HG03432 (cell line): Measurements from ENCODE around the gene YIPF6.
"Not testable (repeated sequence)": the region's sequence is repeated elsewhere in the genome, so short reads cannot be mapped to it uniquely, and the experiment has no call there.

Source experiments
- ATAC-seq: cut with Tn5 transposase; IDR thresholded peaks from one replicate; pipeline ENCODE4 v1.9.1; 2021; ENCODE audit warnings: mild to moderate bottlenecking, moderate library complexity; ENCODE audit not compliant: unreplicated experiment

The YIPF6 gene

DNA sequence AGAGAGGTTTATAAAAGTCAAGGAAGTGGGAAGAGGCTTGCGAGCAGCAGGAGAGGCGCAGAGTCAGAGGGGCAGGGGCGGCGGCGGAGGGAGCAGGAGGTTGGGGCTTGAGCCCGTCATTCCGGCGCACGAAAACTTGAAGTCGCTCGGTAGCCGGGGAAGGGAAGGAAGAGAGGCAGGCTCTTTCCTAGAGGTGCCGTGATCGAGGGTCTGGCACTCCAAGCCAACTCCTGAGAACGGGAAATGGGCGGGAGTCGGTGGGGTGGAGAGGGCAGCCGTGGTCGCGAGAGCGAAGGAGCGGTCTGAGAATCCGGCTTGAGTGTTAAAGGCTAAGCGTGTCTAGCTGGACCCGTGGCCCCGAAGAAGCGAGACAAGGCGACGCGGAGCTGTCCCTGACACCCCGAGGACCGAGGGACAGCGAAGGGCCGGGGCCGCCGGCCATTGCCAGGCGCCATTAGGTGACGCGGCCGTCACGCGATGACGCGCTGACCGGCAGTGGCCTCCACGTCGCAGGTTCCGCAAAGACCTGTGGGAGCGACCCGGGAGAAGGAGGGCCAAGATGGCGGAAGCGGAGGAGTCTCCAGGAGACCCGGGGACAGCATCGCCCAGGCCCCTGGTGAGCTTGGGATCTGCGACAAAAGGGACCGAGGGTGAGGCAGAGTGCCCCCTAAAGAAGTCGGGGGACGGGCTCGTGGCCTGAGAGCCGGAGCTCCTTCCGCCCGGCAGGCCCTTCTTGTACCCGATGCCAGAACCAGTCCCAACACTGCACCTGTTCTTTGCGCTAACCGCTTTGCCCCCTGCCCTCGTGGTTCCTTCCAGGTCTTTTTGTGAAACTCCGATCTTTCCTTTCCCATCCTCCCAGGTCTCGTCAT, at the start of gene YIPF6:
TSS of gene YIPF6 (plus strand) at position 544 of the 872 bp plus-strand sequence. CDS start at position 560, 16 bp downstream.
- peak; percentile 99 for ATAC-seq

DNA sequence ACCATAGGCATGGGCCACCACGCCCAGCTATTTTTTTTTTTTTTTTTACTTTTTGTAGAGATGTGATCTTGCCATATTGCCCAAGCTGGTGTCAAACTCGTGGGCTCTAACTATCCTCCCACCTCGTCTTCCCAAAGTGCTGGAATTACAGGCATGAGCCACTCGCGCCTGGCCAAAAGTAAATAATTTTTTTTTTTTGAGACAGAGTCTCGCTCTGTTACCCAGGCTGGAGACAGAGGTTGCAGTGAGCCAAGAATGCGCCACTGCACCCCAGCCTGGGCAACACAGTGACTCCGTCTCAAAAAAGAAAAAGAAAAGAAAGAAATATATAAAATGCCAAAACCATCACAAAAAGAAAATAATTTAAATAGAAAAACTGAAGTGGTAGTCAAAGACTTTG, 47.1 kb upstream of the YIPF6 start:
- no peak for ATAC-seq

- no peak for ATAC-seq
Measured at GRCh38 chrX:68454476-68455150, 44.2 kb upstream of the YIPF6 start.

DNA sequence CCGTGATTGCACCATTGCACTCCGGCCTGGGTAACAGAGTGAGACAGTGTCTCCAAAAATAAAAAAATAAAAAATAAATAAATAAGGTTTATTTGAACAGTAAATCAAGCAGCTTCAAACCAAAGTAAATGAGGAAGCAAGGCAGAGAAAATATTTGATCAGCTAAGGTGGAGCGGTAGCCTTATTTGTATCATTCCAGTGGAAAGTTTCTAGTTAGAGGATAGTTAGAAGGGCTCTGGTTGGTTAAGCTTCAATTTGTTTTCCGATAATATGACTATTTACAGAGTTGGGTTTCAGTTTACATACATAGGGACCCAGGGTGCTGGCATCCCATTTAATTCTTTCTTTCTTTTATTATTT, 43.7 kb upstream of the YIPF6 start:
- ATAC-seq, result no peak

GRCh38 chrX:68461093-68461492, 37.8 kb upstream of the YIPF6 start:
- ATAC-seq, result no peak

DNA sequence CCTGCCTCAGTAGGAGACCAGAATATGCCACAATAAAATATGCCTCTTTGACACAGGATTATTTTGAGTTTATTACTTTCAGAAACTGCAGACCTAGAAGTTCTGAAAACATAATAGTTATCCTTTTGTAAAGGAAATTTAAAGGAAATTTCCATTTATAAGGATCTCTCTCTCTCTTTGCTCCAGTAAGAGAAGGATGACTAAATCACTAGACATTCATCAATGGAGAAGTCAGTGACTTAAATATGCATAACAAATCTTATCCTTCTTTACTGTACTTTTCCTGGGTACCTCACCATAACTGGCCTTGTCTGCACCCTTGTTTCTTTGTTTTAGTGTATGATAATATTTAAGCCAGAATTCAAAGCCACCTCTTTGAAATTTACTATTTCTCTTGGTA, 37.3 kb upstream of the YIPF6 start:
- no peak for ATAC-seq

DNA sequence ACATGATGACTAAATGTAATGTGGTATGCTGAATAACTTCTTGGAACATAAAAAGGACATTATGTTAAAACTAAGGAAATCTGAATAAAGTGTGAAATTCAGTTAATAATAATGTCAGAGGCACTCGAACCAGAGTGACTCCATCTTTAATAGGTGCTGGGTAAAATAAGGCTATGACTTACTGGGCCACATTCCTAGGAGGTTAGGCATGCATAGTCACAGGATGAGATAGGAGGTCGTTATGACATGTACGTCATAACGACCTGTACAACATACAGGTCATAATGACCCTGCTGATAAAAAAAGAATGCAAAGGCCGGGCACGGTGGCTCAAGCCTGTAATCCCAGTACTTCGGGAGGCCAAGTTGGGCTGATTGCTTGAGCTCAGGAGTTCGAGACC, 36.7 kb upstream of the YIPF6 start:
- no peak for ATAC-seq

- ATAC-seq, result peak; percentile 50
Measured at GRCh38 chrX:68462653-68463052, 36.2 kb upstream of the YIPF6 start.

- no peak for ATAC-seq
Measured at GRCh38 chrX:68463880-68464279, 35.0 kb upstream of the YIPF6 start.

DNA sequence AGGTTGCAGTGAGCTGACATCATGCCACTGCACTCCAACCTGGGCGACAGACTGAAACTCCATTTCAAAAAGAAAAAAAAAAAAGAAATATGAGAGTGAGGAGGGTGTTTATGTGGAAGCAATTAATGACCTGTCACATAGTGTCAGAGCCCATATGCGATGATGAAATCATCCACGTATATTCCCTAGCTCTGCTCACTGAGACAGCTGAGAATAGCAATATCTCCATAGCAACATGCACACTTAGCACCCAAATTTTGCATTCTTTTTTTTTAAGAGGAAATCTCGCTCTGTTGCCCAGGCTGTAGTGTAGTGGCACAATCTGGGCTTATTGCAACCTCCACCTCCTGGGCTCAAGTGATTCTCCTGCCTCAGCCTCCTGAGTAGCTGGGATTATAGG, 34.1 kb upstream of the YIPF6 start:
- no peak for ATAC-seq

GRCh38 chrX:68480969-68481368, 17.9 kb upstream of the YIPF6 start:
- ATAC-seq, result no peak

- not testable (repeated sequence) for ATAC-seq
Measured at GRCh38 chrX:68486198-68486597, 12.7 kb upstream of the YIPF6 start.

DNA sequence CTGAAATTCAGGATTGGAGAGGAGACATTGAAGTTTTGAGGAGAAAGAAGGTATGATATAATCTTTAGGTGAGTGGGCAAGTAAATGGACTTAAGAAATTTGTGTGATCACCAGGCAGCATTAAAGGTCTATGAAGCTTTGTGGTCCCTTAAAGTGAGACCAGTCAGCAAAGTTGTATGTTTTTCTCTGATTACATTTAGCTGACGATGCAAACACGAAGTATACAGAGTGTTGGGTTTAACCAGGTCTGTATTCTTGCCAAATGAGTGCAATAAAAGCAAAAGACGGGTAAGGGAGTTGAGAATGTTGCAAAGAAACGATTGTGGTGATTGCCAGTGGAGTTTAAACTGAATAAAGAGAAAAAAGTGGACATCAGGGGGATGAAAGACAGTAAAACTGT, 11.6 kb upstream of the YIPF6 start:
- no peak for ATAC-seq

- ATAC-seq, result no peak
Measured at GRCh38 chrX:68487924-68488323, 10.9 kb upstream of the YIPF6 start.

DNA sequence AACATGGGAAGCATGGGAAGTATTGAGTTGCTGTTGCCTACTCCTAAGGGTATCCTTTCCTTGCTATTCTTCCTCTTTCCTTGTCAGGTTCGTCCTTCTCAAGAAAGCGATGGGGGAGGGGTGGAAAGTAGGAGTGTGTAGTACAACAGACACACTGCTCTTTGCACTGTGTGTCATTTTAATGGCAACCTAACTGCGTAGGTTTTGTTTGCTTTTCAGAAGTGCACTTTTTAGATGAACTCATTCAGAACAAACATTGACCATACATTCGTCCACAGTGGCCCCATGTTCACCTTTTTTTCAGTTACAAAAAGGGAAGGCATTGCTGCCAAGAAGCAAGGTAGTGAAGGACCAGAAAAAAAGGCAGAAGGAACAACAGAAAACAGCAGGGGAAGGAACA, 10.2 kb upstream of the YIPF6 start:
- ATAC-seq, result no peak

DNA sequence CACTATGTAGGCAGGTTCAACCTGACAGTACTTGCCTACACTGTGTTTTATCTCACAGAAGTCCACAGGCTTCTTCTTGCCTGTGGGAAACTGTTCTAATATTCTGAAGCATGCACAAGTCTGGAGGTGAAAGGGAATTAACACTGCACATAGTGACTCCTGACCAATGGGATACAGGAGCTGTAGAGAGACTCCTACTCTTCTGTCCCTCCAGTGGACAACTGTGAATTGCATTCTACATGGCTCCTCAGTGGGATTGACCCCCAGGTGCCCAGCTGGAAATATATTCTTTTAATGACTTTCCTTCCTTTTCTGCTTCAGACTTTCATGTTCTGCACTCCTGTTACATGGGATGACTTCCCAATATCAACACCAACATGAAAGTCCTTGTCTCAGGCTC, 8.2 kb upstream of the YIPF6 start:
- peak; percentile 60 for ATAC-seq

DNA sequence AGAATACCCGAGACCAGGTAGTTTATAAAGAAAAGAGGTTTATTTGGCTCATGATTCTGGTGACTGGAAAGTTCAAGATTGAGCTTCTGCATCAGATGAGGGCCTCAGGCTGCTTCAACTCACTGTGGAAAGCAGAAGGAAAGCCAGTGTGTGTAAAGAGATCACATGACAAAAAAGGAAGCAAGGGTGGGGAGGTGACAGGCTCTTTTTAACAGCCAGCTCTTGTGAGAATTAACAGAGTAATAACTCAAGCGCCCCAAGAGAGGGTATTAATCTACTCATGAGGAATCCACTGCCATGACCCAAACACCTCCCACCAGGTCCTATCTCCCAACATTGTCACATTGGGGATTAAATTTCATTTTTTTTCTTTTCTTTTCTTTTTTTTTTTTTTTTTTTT, 6.3 kb upstream of the YIPF6 start:
- ATAC-seq, result no peak

- not testable (repeated sequence) for ATAC-seq
Measured at GRCh38 chrX:68493776-68494175, 5.1 kb upstream of the YIPF6 start.

DNA sequence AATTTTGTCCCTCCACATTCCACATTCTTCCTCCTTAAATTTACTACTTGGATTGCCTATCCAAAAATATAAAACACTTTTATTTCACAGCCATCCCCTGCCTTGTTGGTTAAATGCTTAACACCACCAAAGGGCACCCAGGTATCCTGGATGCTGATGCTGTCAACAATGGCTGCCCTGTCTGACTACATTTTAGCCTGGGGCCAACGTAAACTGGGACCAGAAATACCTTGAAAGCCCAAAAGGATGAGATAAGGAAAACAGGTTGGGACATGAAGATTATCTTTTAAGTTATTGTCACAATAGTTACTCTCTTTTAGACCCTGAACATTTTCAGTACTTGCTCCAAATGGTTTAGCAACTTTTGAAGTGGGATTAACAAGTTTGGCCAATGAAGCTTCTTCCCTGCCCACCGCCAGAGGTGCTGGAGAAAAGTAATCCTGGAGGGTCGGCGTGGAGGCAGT, 775 bp upstream of the YIPF6 start:
- ATAC-seq, result no peak

GRCh38 chrX:68499543-68500504, 973 bp downstream of the YIPF6 start:
- no peak for ATAC-seq
